Type B pancreatic cell (in vitro differentiated cells): ENCODE data around the gene PACS2. TPM values are rescaled to one million over a fixed set of nuclear protein-coding genes. Genes with fewer than 3 reads are reported as not detected.

ENCODE experiments used
- DNase-seq: peaks from one replicate; pipeline ENCODE4 v3.0.0; 2021; ENCODE audit warnings: mixed read lengths; ENCODE audit not compliant: unreplicated experiment; ENCODE audit errors: extremely low spot score
- H3K27ac Mint-ChIP-seq: 2 replicates; pipeline ENCODE4 v1.8.0; 2021; ENCODE audit warnings: mild to moderate bottlenecking, mixed read lengths
- H3K27me3 Mint-ChIP-seq: 2 replicates; pipeline ENCODE4 v1.8.0; 2021; ENCODE audit warnings: mixed read lengths
- H3K36me3 Mint-ChIP-seq: 2 replicates; pipeline ENCODE4 v1.8.0; 2021; ENCODE audit warnings: mixed read lengths
- H3K4me1 Mint-ChIP-seq: one replicate; pipeline ENCODE4 v1.8.0; 2021; ENCODE audit warnings: mixed read lengths; ENCODE audit not compliant: unreplicated experiment
- H3K4me3 Mint-ChIP-seq: 2 replicates; pipeline ENCODE4 v1.8.0; 2021; ENCODE audit warnings: mild to moderate bottlenecking, mixed read lengths
- H3K9me3 Mint-ChIP-seq: 2 replicates; pipeline ENCODE4 v1.8.0; 2021; ENCODE audit warnings: mixed read lengths
- CTCF ChIP-seq: fragments of 200-600 bp; sonication (generic); conservative IDR thresholded peaks from 2 replicates; pipeline ENCODE4 v1.5.0; 2021; ENCODE audit warnings: antibody characterized with exemption, mild to moderate bottlenecking
- total RNA-seq: library from RNA; stranded (reverse); gene quantifications from 2 replicates; pipeline ENCODE4 v1.2.1, GENCODE V29; 2021; ENCODE audit warnings: low replicate concordance

PACS2 gene
- total RNA-seq, 1 donor from 2014 or later, result 101 TPM

GRCh38 chr14:105442125-105442524, 127.6 kb downstream of the PACS2 start:
- Mint-ChIP-seq H3K27ac (no peak overlapping the region), H3K4me3 (no peak overlapping the region), H3K27me3 (no peaks in the 10 kb centered on the region)

GRCh38 chr14:105442834-105443233, 128.3 kb downstream of the PACS2 start:
- TF ChIP-seq CTCF, result no peak
- Mint-ChIP-seq H3K4me1 (peaks cover 4% of the 10 kb centered on the region), H3K36me3 (no peaks in the 10 kb centered on the region), H3K27ac (no peak overlapping the region), H3K9me3 (no peaks in the 10 kb centered on the region), H3K4me3 (no peak overlapping the region), H3K27me3 (no peaks in the 10 kb centered on the region)
- no peak for DNase-seq

More at GRCh38 chr14:105442125-105442524, 127.6 kb downstream of the PACS2 start:
- Mint-ChIP-seq H3K9me3 (no peaks in the 10 kb centered on the region), H3K4me1 (peaks cover 4% of the 10 kb centered on the region), H3K36me3 (no peaks in the 10 kb centered on the region)
- TF ChIP-seq CTCF, result no peak
- no peak for DNase-seq

- Mint-ChIP-seq H3K27ac (no peak overlapping the region), H3K36me3 (no peaks in the 10 kb centered on the region), H3K27me3 (no peaks in the 10 kb centered on the region), H3K4me3 (no peak overlapping the region), H3K9me3 (no peaks in the 10 kb centered on the region), H3K4me1 (peaks cover 4% of the 10 kb centered on the region)
- TF ChIP-seq CTCF, result no peak
- no peak for DNase-seq
Measured at GRCh38 chr14:105444859-105445258, 130.3 kb downstream of the PACS2 start.

GRCh38 chr14:105445290-105445689, 130.7 kb downstream of the PACS2 start:
- no peak for DNase-seq
- H3K4me3 Mint-ChIP-seq, result no peak overlapping the region
- H3K36me3 Mint-ChIP-seq, result no peaks in the 10 kb centered on the region
- no peaks in the 10 kb centered on the region for H3K27me3 Mint-ChIP-seq
- H3K4me1 Mint-ChIP-seq, result peaks cover 4% of the 10 kb centered on the region
- no peak overlapping the region for H3K27ac Mint-ChIP-seq
- no peaks in the 10 kb centered on the region for H3K9me3 Mint-ChIP-seq
- no peak for TF ChIP-seq CTCF

- Mint-ChIP-seq H3K27me3 (no peaks in the 10 kb centered on the region), H3K4me1 (peaks cover 4% of the 10 kb centered on the region), H3K36me3 (no peaks in the 10 kb centered on the region), H3K9me3 (no peaks in the 10 kb centered on the region), H3K4me3 (no peak overlapping the region), H3K27ac (no peak overlapping the region)
- no peak for TF ChIP-seq CTCF
- no peak for DNase-seq
Measured at GRCh38 chr14:105445901-105446845, 131.6 kb downstream of the PACS2 start.
